Osteoblast (primary cell): ENCODE data around the gene DDX20. TPM values are rescaled to one million over a fixed set of nuclear protein-coding genes. Genes with fewer than 3 reads are reported as not detected.

Experiments used
- DNase-seq: peaks from one replicate; pipeline ENCODE4 v3.0.0; 2011; ENCODE audit warnings: low spot score, mixed read lengths; ENCODE audit not compliant: insufficient read length; ENCODE audit errors: missing footprints
- H2AFZ ChIP-seq: 2 replicates; pipeline ENCODE4 v1.6.0; 2011; ENCODE audit warnings: mild to moderate bottlenecking, low read length
- H3K27ac ChIP-seq: 2 replicates; pipeline ENCODE4 v1.5.1; 2011; ENCODE audit warnings: mild to moderate bottlenecking, low read depth, low read length, moderate library complexity
- H3K27me3 ChIP-seq: 2 replicates; pipeline ENCODE4 v1.6.0; 2012; ENCODE audit warnings: mild to moderate bottlenecking, control low read depth, inconsistent platforms, low read length, moderate library complexity; ENCODE audit not compliant: insufficient read depth
- H3K36me3 ChIP-seq: 2 replicates; pipeline ENCODE4 v1.5.1; 2011; ENCODE audit warnings: mild to moderate bottlenecking, low read length, control low read depth, moderate library complexity; ENCODE audit not compliant: insufficient read depth
- H3K4me1 ChIP-seq: 2 replicates; pipeline ENCODE4 v1.5.1; 2011; ENCODE audit warnings: mild to moderate bottlenecking, low read length, control low read depth, moderate library complexity; ENCODE audit not compliant: insufficient read depth
- H3K4me2 ChIP-seq: 2 replicates; pipeline ENCODE4 v1.6.0; 2011; ENCODE audit warnings: mild to moderate bottlenecking, low read length; ENCODE audit not compliant: insufficient read depth
- H3K4me3 ChIP-seq: fragments of 200-600 bp; sonication (generic); 3 replicates; pipeline ENCODE4 v1.5.1; 2012; ENCODE audit warnings: mild to moderate bottlenecking, low read length, inconsistent platforms; ENCODE audit not compliant: insufficient read depth
- H3K79me2 ChIP-seq: 2 replicates; pipeline ENCODE4 v1.6.0; 2012; ENCODE audit warnings: mild to moderate bottlenecking, low read length, control low read depth, inconsistent platforms; ENCODE audit not compliant: insufficient read depth
- H3K9me3 ChIP-seq: 2 replicates; pipeline ENCODE4 v1.5.1; 2011; ENCODE audit warnings: low read depth, low read length, control low read depth
- H4K20me1 ChIP-seq: 2 replicates; pipeline ENCODE4 v1.6.0; 2012; ENCODE audit warnings: mild to moderate bottlenecking, low read length, control low read depth; ENCODE audit not compliant: insufficient read depth
- total RNA-seq: library from RNA; depleted of rRNA; stranded (reverse); fragments of >200 nt; gene quantifications from 2 replicates; pipeline ENCODE4 v1.2.3, GENCODE V29; 2012
- TF ChIP-seq, protein P1 (sequence below): IDR thresholded peaks from 2 replicates; pipeline ENCODE4 v1.5.1; 2011; ENCODE audit warnings: mild to moderate bottlenecking, low read depth, low read length, moderate library complexity; ENCODE audit errors: extremely low read depth

The DDX20 gene
- total RNA-seq, 1 donor: 15.6 TPM

DNA sequence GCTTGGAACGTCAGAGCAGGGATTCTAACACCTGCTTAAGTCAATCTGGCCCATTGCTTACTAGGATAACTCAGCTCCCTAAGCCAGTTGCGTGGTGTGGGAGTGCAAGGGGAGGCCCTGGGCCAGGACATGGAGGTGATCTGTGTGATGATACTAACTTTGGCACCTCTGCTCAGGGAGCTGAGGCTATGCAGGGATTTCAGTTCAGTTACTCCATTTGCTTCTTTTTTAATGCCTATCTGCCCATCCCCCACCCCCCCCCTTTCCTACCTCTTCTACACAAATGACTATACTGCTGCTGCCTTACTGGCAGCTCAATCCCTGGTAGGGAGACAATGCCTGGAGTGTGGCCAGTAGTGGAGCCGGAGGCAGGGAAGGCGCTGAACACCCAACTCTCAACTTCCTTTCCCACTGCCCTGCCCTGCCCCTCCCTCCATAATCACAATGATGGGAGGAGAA lies 36.0 kb upstream of the DDX20 start:
- H3K4me2 ChIP-seq: no peak overlapping the region
- no peaks in the 10 kb centered on the region for H3K27me3 ChIP-seq
- H3K4me3 ChIP-seq: no peak overlapping the region
- peaks cover 6% of the 10 kb centered on the region for H3K36me3 ChIP-seq
- no peak for DNase-seq
- no peak overlapping the region for H2AFZ ChIP-seq
- H3K9me3 ChIP-seq: no peaks in the 10 kb centered on the region
- H3K4me1 ChIP-seq: peaks cover 17% of the 10 kb centered on the region
- H3K79me2 ChIP-seq: no peaks in the 10 kb centered on the region
- H3K27ac ChIP-seq: no peak overlapping the region
- TF ChIP-seq, protein P1, sequence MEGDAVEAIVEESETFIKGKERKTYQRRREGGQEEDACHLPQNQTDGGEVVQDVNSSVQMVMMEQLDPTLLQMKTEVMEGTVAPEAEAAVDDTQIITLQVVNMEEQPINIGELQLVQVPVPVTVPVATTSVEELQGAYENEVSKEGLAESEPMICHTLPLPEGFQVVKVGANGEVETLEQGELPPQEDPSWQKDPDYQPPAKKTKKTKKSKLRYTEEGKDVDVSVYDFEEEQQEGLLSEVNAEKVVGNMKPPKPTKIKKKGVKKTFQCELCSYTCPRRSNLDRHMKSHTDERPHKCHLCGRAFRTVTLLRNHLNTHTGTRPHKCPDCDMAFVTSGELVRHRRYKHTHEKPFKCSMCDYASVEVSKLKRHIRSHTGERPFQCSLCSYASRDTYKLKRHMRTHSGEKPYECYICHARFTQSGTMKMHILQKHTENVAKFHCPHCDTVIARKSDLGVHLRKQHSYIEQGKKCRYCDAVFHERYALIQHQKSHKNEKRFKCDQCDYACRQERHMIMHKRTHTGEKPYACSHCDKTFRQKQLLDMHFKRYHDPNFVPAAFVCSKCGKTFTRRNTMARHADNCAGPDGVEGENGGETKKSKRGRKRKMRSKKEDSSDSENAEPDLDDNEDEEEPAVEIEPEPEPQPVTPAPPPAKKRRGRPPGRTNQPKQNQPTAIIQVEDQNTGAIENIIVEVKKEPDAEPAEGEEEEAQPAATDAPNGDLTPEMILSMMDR: no peak
- H4K20me1 ChIP-seq: no peaks in the 10 kb centered on the region

DNA sequence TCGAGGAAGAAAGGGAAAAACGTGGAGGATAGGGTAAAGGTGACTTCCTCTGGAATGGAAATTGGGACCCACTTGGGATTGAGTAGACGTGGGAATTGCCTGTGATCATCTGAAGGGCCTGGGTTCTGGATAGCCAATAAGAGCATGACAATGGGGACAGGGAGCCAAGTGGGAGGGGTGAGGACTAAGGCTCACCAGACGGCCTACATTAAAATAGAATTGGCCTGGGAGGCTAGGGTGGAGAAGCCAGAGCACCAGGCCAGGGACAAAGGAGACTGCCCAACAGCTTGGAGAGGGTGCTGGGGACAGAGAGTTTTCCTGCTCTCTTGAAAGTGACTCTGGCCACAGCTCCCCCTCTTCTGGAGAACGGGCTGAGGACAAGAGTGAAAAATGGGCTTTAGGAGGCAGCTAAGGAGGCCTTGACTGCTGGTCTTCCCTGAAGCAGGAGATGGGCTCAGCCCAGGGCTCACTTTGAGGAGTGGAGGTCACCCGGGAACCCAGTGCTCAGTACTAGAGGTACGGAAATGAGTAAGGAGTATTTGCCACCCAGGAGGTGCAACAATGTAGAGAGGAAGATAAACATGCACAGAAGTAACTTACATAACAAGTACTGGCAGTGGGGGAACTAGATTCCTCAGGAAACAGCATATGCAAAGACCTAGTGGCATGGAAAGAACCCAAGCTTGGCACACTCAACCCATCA lies 35.3 kb upstream of the DDX20 start:
- DNase-seq: peak; percentile 46
- Histone ChIP-seq H3K79me2 (no peaks in the 10 kb centered on the region), H3K27ac (no peak overlapping the region), H3K4me1 (peaks cover 17% of the 10 kb centered on the region), H3K27me3 (no peaks in the 10 kb centered on the region), H4K20me1 (no peaks in the 10 kb centered on the region), H3K4me3 (no peak overlapping the region), H3K9me3 (no peaks in the 10 kb centered on the region), H2AFZ (no peak overlapping the region), H3K36me3 (peaks cover 6% of the 10 kb centered on the region), H3K4me2 (no peak overlapping the region)
- TF ChIP-seq, protein P1: no peak

DNA sequence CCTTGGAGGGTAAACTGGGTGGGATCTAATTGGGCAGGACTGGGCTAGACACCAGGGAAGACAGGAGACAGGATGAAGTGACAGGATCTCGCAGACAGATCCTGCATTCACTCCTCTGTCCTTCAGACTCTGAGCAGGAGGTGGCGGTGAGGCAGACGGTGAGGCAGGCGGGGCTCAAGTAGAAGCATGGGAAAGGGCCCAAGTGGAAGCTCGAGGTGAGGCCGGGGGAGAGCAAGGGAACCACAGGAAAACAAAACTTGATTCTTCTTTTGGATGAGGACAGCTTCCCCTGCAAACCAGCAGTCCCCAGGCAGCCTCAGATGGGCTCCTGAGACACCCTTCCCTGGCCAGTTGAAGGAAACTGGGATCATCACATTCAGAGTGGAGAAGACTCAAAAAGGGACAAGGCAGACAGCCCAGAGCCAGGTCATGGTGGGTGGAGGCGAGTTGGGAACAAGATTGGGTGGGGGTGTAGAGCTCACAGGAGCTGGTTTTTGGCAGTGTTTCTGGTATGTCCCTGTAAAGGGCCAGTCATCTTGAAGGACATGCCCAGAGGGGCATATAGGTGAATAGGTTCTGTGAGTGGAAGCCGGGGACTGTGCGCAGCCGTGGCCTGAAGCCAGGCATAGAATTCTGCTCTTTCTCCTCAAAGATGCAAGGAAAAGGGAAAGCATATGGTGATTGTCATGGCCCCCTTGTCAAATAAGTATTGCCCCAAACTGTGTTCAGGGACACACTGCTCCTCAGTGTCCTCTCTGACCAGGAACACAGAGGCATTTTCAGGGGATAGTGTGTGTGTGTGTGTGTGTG lies 34.5 kb upstream of the DDX20 start:
- H4K20me1 ChIP-seq: peaks cover 3% of the 10 kb centered on the region
- H3K4me1 ChIP-seq: peaks cover 17% of the 10 kb centered on the region
- TF ChIP-seq, protein P1: no peak
- no peak overlapping the region for H2AFZ ChIP-seq
- H3K9me3 ChIP-seq: no peaks in the 10 kb centered on the region
- H3K27me3 ChIP-seq: no peaks in the 10 kb centered on the region
- H3K4me3 ChIP-seq: no peak overlapping the region
- H3K36me3 ChIP-seq: peaks cover 7% of the 10 kb centered on the region
- H3K79me2 ChIP-seq: no peaks in the 10 kb centered on the region
- DNase-seq: peak; percentile 49
- H3K27ac ChIP-seq: no peak overlapping the region
- H3K4me2 ChIP-seq: peak overlapping the region; percentile 44

DNA sequence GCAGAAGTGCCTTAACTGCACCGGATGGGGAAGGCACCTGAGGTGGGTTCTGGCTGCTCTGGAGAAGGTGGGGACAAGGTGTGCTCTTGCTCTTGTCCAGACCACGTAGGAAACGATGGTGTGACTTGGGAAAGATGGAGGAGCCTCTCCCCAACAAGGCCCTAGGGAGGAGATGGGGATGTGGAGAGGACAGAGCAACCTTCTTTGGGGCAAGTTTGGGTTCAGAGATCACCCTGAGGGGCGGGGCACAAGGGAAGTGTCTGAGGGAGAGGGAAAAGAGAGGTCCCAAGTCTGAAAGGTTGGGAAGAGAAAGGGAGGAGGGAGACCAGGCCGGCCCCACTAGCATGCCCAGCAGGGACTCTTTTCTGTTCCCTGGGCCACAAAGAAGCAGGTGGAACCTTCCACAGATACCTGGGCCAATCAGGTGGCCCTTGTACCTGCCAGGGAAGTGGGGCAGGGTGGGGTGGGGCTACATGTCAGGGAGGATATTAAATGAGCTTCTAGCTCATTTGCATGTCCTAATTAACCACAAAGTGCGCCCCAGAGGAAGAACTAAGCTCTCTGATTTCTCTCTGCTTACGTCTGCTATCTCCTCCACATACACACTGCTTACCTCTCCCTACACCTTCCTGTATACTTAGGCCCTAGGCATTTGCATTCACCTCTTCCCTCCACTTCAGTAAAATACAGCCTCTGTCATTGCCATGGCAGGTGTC lies 32.5 kb upstream of the DDX20 start:
- Histone ChIP-seq H3K79me2 (peaks cover 4% of the 10 kb centered on the region), H3K9me3 (no peaks in the 10 kb centered on the region), H3K4me3 (no peak overlapping the region), H3K4me1 (peaks cover 17% of the 10 kb centered on the region), H3K36me3 (peaks cover 4% of the 10 kb centered on the region), H3K27me3 (no peaks in the 10 kb centered on the region), H3K4me2 (no peak overlapping the region), H2AFZ (no peak overlapping the region), H4K20me1 (peaks cover 13% of the 10 kb centered on the region), H3K27ac (no peak overlapping the region)
- TF ChIP-seq, protein P1: no peak
- DNase-seq: no peak
